Astrocyte of the cerebellum (primary cell): ENCODE data around the gene TMEM255A.

Experiments
- DNase-seq: peaks from one replicate; pipeline ENCODE4 v3.0.0-alpha.2; 2011; ENCODE audit warnings: low read depth
- H3K4me3 ChIP-seq: 2 replicates; pipeline ENCODE4 v1.5.1; 2011; ENCODE audit warnings: mild to moderate bottlenecking, low read depth, low read length, moderate library complexity
- in situ Hi-C: cut with HindIII; loops from 2 replicates; pipeline ENCODE4 v1.10.0; 2017; ENCODE audit warnings: low sequenced_read_pairs
- TF ChIP-seq, protein P1 (sequence below): IDR thresholded peaks from 2 replicates; pipeline ENCODE4 v1.5.1; 2012; ENCODE audit warnings: low read length, low read depth, moderate library complexity, mild to moderate bottlenecking; ENCODE audit errors: missing control alignments

TMEM255A gene

DNA sequence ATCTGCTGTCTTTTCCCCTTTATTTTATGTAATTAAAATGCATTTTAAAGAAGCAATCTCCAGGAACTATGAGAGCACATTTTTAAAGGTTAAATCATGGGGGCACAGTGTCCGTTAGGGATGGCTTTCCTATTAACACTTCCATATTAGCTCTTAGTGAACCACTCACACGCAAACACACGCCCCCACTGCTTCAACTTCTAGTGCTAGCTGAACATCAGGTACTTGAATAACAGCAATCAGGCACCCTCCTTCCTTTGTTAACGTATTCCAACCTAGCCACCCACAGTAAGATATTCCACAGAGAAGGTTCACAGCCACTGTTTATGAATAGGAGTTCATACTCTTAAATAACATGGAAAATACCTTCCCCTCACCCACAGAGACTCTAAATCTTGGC lies 9.3 kb downstream of the TMEM255A start:
- TF ChIP-seq, protein P1, sequence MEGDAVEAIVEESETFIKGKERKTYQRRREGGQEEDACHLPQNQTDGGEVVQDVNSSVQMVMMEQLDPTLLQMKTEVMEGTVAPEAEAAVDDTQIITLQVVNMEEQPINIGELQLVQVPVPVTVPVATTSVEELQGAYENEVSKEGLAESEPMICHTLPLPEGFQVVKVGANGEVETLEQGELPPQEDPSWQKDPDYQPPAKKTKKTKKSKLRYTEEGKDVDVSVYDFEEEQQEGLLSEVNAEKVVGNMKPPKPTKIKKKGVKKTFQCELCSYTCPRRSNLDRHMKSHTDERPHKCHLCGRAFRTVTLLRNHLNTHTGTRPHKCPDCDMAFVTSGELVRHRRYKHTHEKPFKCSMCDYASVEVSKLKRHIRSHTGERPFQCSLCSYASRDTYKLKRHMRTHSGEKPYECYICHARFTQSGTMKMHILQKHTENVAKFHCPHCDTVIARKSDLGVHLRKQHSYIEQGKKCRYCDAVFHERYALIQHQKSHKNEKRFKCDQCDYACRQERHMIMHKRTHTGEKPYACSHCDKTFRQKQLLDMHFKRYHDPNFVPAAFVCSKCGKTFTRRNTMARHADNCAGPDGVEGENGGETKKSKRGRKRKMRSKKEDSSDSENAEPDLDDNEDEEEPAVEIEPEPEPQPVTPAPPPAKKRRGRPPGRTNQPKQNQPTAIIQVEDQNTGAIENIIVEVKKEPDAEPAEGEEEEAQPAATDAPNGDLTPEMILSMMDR, result no peak
- no peak overlapping the region for H3K4me3 ChIP-seq
- in situ Hi-C loops, result no loop called here
- DNase-seq, result no peak

DNA sequence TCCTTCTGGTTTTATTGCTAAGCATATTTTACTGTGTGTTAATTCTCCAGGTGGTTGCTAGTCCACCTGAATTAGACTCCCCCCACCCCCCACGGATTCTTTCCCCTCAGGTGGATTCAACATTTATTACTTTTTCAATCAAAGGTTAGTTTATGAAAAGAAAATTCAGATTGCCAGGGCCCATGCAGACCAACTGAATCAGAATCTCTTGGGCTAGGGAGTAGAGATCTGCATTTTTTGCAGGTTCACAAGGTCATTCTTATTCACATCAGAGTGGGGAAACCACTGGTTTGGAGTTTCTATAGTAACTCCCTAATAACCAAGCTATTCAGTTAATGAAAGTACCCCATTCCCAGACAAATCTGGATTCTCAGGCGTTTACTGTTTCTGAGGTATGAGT lies 9.8 kb downstream of the TMEM255A start:
- in situ Hi-C loops, result no loop called here

DNA sequence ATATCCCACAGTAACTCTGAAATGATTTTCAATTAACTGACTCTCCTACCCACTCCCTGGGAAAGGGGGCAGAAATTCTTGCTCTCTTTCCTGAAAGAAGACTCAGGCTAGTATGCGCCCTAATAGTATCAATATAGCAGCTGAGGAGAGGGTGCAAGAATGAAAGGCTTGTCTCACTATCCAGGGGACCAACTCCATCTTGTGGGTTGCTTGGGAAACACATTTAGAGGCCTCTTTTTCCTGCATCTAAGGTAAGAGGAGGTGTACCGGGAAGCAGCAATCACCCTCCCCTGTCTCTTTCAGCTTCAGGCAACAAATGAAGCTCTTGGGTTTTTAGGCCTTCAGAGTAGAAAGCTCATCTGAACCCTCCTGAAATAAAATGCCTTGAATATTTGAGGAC lies 11.3 kb downstream of the TMEM255A start:
- in situ Hi-C loops, result no loop called here
- TF ChIP-seq, protein P1, result no peak
- DNase-seq, result no peak
- H3K4me3 ChIP-seq, result no peak overlapping the region

More for the DNA sequence above, 9.8 kb downstream of the TMEM255A start:
- H3K4me3 ChIP-seq, result no peak overlapping the region
- DNase-seq, result no peak
- TF ChIP-seq, protein P1, result no peak

DNA sequence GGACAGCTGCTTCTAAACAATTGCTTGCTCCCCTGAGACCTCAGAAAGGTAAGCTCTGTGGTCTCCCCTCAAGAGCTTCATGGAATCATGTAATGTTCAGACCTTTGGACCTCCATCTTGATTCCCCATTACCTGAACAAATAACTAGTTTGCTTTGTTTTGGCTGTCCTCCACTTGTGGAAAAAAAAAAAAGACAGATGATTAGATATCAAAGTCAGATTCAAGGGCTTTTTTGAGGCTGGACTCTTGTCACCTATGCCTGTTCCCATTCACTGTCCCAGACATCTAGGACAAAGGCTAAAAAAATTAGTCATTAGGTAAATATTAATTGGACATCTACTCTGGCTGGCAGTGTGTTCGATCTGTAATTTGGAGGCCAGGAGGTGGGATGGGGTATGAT lies 13.3 kb downstream of the TMEM255A start:
- in situ Hi-C loops, result no loop called here
- H3K4me3 ChIP-seq, result no peak overlapping the region
- DNase-seq, result no peak
- TF ChIP-seq, protein P1, result no peak

DNA sequence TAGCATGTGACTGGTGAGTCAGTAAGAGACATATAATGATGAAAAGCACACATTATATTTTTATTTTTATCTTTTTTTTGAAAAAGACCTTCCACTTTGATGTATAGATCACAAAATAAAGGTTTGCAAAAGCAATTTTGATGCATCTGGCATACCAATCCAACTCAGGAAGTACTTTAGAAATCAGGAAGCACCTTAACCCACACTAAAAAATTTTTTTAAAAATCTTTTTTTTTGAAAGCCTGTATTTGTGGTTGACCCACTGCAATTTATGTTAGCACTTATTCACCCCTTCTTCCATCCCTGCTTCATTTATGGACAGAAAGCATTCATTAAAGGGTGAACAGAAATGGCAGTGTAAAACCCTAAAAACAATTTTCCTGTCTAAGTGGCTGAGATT lies 16.6 kb downstream of the TMEM255A start:
- H3K4me3 ChIP-seq, result no peak overlapping the region
- no peak for DNase-seq
- TF ChIP-seq, protein P1, result no peak
- in situ Hi-C loops, result no loop called here

DNA sequence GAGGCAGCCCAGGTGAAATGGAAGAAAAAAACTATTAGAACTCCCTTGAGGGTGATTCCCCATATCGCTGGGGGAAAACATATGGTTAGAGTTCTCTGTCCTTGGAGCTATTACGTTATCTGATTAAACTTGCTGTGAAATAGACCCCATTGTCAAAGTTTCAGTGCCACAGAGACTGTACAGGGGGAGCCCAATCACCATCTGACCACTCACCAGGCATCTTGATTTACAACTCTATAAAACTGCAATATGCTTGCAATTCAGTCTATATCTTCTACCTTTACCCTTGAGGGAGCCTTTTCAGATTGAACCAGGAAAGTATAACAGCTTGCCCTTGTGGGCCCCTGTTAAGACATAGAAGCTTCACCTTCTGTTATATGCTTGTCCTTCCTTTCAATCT lies 18.2 kb downstream of the TMEM255A start:
- no peak overlapping the region for H3K4me3 ChIP-seq
- TF ChIP-seq, protein P1, result no peak
- DNase-seq, result no peak
- in situ Hi-C loops, result no loop called here

DNA sequence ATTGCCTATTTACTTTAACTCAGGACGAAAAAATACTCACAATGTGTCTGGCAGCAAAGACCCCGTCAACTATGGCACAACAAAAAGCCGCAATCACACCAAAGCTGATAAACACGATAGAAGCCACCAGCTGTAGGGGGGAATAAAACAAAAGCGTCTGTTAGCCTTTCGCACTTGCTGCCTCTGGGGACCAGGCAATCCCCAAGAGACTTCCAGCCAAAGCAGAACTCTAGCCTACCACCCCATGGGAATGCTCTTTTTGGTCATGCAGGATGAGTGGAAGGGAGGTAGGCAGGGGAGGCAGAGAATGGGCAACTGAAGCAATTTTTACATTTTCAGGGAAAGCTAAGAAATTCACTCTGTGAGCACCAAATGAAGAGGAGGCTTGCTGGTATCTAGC lies 20.1 kb downstream of the TMEM255A start:
- H3K4me3 ChIP-seq, result no peak overlapping the region
- in situ Hi-C loops, result no loop called here
- TF ChIP-seq, protein P1, result no peak
- DNase-seq, result no peak
